ENCODE measurements around the gene CBX4.

CBX4 gene

DNA sequence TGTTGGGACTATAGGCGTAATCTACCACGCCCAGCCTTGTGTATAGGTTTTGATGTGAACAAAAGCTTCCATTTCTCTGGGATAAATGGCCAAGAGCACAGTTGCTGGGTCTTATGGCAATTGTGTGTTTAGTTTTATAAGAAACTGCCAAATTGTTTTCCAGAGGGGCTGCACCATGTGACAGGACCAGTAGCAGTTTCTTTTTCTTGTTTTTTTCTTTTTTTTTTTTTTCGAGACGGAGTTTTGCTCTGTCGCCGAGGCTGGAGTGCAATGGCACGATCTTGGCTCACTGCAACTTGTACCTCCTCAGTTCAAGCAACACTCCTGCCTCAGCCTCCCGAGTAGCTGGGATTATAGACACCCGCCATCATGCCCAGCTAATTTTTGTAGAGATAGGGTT lies 34.3 kb upstream of the CBX4 start (continued):
- no peak for TF ChIP-seq ZNF391 (tag by site-specific recombination; IDR thresholded peaks at IDR 0.05; ENCODE audit: borderline replicate concordance, low read depth)
- 0 out of 2 replicates have a peak, but pooled peaks have one; percentile 2 for TF ChIP-seq ZNF121 (tag by site-specific recombination; IDR thresholded peaks at IDR 0.05)
- TF ChIP-seq, protein P1, sequence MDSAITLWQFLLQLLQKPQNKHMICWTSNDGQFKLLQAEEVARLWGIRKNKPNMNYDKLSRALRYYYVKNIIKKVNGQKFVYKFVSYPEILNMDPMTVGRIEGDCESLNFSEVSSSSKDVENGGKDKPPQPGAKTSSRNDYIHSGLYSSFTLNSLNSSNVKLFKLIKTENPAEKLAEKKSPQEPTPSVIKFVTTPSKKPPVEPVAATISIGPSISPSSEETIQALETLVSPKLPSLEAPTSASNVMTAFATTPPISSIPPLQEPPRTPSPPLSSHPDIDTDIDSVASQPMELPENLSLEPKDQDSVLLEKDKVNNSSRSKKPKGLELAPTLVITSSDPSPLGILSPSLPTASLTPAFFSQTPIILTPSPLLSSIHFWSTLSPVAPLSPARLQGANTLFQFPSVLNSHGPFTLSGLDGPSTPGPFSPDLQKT (IDR thresholded peaks at IDR 0.05; ENCODE audit: borderline replicate concordance, low read depth, low read length): no peak
- peak; percentile 59; the same call in 1 of the 2 replicates for TF ChIP-seq KLF1 (tag by site-specific recombination; IDR thresholded peaks at IDR 0.05)
- no peak for TF ChIP-seq ZNF311 (tag by site-specific recombination; IDR thresholded peaks at IDR 0.05; ENCODE audit: borderline replicate concordance)
- TF ChIP-seq, protein P2, sequence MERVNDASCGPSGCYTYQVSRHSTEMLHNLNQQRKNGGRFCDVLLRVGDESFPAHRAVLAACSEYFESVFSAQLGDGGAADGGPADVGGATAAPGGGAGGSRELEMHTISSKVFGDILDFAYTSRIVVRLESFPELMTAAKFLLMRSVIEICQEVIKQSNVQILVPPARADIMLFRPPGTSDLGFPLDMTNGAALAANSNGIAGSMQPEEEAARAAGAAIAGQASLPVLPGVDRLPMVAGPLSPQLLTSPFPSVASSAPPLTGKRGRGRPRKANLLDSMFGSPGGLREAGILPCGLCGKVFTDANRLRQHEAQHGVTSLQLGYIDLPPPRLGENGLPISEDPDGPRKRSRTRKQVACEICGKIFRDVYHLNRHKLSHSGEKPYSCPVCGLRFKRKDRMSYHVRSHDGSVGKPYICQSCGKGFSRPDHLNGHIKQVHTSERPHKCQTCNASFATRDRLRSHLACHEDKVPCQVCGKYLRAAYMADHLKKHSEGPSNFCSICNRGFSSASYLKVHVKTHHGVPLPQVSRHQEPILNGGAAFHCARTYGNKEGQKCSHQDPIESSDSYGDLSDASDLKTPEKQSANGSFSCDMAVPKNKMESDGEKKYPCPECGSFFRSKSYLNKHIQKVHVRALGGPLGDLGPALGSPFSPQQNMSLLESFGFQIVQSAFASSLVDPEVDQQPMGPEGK (tag by site-specific recombination; IDR thresholded peaks at IDR 0.05): no peak
- TF ChIP-seq KLF8 (tag by site-specific recombination; IDR thresholded peaks at IDR 0.05): no peak

DNA sequence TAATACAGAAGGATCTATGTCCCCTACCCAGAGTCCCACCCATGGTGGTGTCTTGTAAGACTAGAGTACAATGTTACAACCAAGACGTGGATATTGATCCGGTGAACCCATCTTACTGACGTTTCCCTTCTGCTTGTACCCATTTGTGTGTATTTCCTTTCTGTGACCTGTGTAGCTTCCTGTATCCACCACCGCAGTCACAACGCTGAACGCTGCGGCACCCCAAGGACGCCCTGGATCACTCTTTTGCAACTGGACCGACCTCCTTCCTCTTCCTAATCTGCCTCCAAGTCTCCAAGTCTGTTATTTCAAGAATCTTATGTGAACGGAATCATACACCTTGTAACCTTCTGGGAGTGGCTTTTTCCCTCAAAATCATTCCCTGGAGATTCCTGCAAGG lies 33.5 kb upstream of the CBX4 start:
- POLR2A ChIA-PET: interaction anchor here (2.0 kb wide), 1 partner anchor 34 kb away, joined by 6 read pairs; the partner anchor contains the start of gene CBX4
- no peaks in the 10 kb centered on the region for H3K36me3 ChIP-seq (ENCODE audit: control insufficient read depth in 2 of 2, insufficient read depth in 1 of 2, low read length in 2 of 2)
- H3K27ac ChIP-seq (ENCODE audit: extremely low read depth, low read depth, low read length): no peak overlapping the region
- no peaks in the 10 kb centered on the region for H3K4me1 ChIP-seq (ENCODE audit: control insufficient read depth, insufficient read depth, low read length)
- H3K4me3 ChIP-seq (ENCODE audit: low read depth, low read length): no peak overlapping the region
- TF ChIP-seq SALL2 (tag by site-specific recombination; IDR thresholded peaks at IDR 0.05; ENCODE audit: borderline replicate concordance): no peak
- H3K9me3 ChIP-seq (ENCODE audit: control insufficient read depth, insufficient read depth, low read depth, low read length): no peaks in the 10 kb centered on the region
- CTCF ChIA-PET: interaction anchor here (0.7 to 2.4 kb wide), 7 partner anchors 8 to 63 kb away, joined by 4 to 19 read pairs (median 7); no protein-coding TSS in a partner anchor

DNA sequence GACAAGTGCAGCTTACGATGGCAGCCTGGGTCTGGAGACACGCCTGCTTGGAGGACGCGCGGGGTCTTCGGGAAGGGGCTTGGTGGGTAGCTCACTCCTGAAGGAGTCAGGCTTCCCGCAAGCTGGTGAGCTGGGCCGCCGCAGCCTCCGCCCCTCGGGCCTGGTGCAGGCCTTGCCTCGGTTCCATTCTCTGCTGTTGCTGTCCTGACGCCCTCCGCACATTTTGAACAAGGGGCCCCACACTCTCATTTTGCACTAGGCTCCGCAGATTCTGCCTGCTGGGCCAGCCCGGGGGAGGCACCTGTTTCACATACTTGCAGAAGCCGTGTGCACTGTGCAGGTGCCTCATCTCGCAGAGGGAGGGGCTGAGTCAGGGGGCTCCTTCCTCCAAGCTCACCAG lies 31.9 kb upstream of the CBX4 start:
- CTCF ChIA-PET: interaction anchor here (0.7 to 1.4 kb wide), 2 partner anchors 17 to 53 kb away, joined by 3 read pairs; no protein-coding TSS in a partner anchor
- no peaks in the 10 kb centered on the region for H3K9me3 ChIP-seq (ENCODE audit: control insufficient read depth, insufficient read depth, low read depth, low read length)
- H3K4me3 ChIP-seq (ENCODE audit: low read depth, low read length): no peak overlapping the region
- no peak overlapping the region for H3K27ac ChIP-seq (ENCODE audit: extremely low read depth, low read depth, low read length)
- H3K4me1 ChIP-seq (ENCODE audit: control insufficient read depth, insufficient read depth, low read length): no peaks in the 10 kb centered on the region
- H3K36me3 ChIP-seq (ENCODE audit: control insufficient read depth in 2 of 2, insufficient read depth in 1 of 2, low read length in 2 of 2): no peaks in the 10 kb centered on the region
- POLR2A ChIA-PET: interaction anchor here (2.0 kb wide), 1 partner anchor 32 kb away, joined by 6 read pairs; the partner anchor contains the start of gene CBX4
- TF ChIP-seq GLI2 (tag by site-specific recombination; IDR thresholded peaks at IDR 0.05; ENCODE audit: borderline replicate concordance, low read depth) (no peak), ZNF624 (tag by site-specific recombination; IDR thresholded peaks at IDR 0.05) (no peak), RBAK (tag by site-specific recombination; IDR thresholded peaks at IDR 0.05) (no peak), ZFP37 (tag by site-specific recombination; IDR thresholded peaks at IDR 0.05) (no peak), ZNF239 (tag by site-specific recombination; IDR thresholded peaks at IDR 0.05) (no peak), FEZF1 (tag by site-specific recombination; IDR thresholded peaks at IDR 0.05) (no peak), ZNF394 (tag by site-specific recombination; IDR thresholded peaks at IDR 0.05; ENCODE audit: borderline replicate concordance) (no peak)

DNA sequence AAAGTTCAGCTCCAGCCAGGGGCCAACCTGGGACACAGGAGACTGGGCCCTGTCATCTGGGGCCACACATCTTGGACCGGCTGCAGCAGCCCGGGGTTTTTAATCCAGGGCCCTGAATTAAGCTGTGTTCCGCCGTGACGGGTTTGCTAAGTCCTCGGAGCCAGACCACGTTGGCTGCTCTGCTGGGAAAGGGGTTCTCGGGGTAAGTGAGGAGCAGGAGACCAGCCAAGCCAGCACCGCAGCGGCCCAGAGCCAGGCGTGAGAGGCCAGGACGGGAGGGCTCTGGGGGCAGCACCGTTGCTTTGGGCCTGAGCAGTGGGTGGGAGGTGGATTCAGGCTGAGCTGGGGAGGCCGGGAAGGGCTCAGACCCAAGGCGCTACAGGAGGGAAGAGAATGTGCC lies 31.3 kb upstream of the CBX4 start:
- ChIA-PET CTCF (interaction anchor here (0.6 to 1.4 kb wide), 3 partner anchors 18 to 783 kb away, joined by 3 read pairs; no protein-coding TSS in a partner anchor), POLR2A (no interaction called here)
- H3K4me1 ChIP-seq (ENCODE audit: control insufficient read depth, insufficient read depth, low read length): no peaks in the 10 kb centered on the region
- no peak overlapping the region for H3K27ac ChIP-seq (ENCODE audit: extremely low read depth, low read depth, low read length)
- H3K9me3 ChIP-seq (ENCODE audit: control insufficient read depth, insufficient read depth, low read depth, low read length): no peaks in the 10 kb centered on the region
- TF ChIP-seq ZNF311 (tag by site-specific recombination; IDR thresholded peaks at IDR 0.05; ENCODE audit: borderline replicate concordance) (no peak), ZNF48 (tag by site-specific recombination; IDR thresholded peaks at IDR 0.05) (no peak), FEZF1 (tag by site-specific recombination; IDR thresholded peaks at IDR 0.05) (no peak), ZIC2 (tag by site-specific recombination; IDR thresholded peaks at IDR 0.05) (no peak), HOXC10 (CRISPR knock-in tag; IDR thresholded peaks at IDR 0.05) (no peak)
- no peaks in the 10 kb centered on the region for H3K36me3 ChIP-seq (ENCODE audit: control insufficient read depth in 2 of 2, insufficient read depth in 1 of 2, low read length in 2 of 2)
- H3K4me3 ChIP-seq (ENCODE audit: low read depth, low read length): no peak overlapping the region
